ENCODE results near the gene PALD1.

Gene PALD1

DNA sequence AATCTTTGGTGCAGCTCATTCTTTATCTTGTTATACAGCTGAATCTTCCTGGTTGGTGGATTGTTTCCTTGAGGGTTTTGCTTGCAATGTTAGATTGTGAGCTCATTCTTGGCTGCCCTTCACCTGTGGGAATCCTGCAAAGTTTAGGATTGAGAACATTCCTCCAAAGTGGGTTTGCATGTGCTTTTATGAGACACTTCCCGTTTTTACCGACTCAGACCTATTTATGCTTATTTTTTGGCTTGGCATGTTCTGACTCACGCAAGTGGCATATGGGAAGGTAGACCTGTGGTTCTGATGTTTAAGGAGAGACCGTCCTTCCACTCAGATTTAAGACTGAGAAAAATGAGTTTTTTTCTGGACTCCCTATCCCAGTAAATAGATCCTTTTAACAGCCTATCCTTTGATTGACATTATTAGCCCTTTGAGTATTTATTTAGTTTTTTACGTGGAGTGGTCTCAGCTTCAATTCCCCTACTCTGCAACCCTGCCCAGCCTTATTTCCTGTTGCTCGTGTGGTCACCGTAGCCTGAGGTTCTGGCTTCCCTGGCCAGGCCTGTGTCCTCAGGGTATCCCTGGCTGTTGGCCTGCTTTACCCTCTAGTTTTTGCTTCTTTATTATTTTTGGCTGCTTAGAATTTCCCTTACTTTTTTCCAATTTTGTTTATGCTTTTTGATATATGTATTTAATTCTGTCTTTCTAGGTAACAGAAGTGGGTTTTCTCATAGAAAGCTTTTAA, 137.4 kb downstream of the PALD1 start:
- DNase-seq: no peak

DNA sequence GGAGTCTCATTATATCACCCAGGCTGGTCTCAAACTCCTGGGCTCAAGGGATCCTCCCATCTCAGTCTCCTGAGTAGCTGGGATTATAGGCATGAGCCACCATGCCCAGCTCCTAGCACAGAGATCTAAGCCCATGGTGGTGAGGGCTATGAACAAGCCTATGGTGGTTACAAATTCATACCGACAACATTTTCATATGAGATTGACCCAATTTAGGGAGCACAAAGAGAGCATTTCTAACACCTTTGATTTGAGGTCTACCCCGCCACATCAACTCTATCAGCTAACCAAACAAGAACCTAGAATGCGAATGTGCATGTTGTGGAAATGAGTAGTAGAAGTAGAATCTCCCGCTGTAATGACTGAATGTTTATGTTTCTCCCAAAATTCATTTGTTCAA, 138.2 kb downstream of the PALD1 start:
- DNase-seq: no peak
